ENCODE results near the gene TULP1.

Gene TULP1

DNA sequence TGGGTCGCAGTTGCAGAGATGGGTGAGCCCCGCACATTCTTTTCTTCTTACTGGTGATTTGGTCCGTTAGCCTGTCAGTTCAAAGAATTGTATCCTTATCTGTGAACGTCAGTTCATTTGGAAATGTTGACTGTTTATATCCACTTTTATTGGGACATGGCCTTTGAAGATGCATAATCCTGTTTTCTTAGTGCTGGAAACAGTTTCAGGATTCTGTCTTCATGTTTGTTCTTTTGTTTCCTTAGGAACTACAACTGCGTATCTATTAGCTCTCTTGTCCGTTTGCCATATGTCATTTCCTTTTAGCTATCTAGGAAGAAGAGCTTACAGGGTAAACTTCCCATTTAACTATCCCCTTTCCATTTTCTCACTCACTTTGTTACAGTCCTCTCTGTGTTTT lies 35.0 kb upstream of the TULP1 start:
- H3K4me2 ChIP-seq (ENCODE audit: low read depth, low read length, poor library complexity, severe bottlenecking) = no peak overlapping the region
- no peak overlapping the region for H2AFZ ChIP-seq (ENCODE audit: low read length)
- H3K9ac ChIP-seq (ENCODE audit: low read depth, low read length, poor library complexity, severe bottlenecking) = no peak overlapping the region
- H3K27me3 ChIP-seq (ENCODE audit: insufficient read depth, low read length, poor library complexity, severe bottlenecking) = no peaks in the 10 kb centered on the region
- H3K9me2 ChIP-seq (replicated peaks; ENCODE audit: low read depth, low read length) = no peaks in the 10 kb centered on the region
- no peaks in the 10 kb centered on the region for H3F3A ChIP-seq (ENCODE audit: low read depth)
- no peaks in the 10 kb centered on the region for H3K79me2 ChIP-seq (ENCODE audit: insufficient read depth, low read length)
- H3K4me3 ChIP-seq (ENCODE audit: low read length, poor library complexity, severe bottlenecking) = no peak overlapping the region
- TF ChIP-seq EZH2phosphoT487 (IDR thresholded peaks at IDR 0.05; ENCODE audit: borderline replicate concordance) = no peak
- no peak for TF ChIP-seq CTCF (conservative IDR thresholded peaks at IDR 0.05; ENCODE audit: low read length)
- peaks cover 6% of the 10 kb centered on the region; the same call in 1 of the 2 replicates for H3K9me3 ChIP-seq (ENCODE audit: insufficient read depth, low read depth, low read length)
- no peaks in the 10 kb centered on the region for H3K36me3 ChIP-seq (ENCODE audit: insufficient read depth, low read length)
- H3K4me1 ChIP-seq (ENCODE audit: insufficient read depth, low read length, poor library complexity, severe bottlenecking) = no peaks in the 10 kb centered on the region
- H4K20me1 ChIP-seq (ENCODE audit: insufficient read depth, low read length, poor library complexity, severe bottlenecking) = no peaks in the 10 kb centered on the region

GRCh38 chr6:35544769-35545361 lies 32.2 kb upstream of the TULP1 start:
- peaks cover 2% of the 10 kb centered on the region; the same call in 1 of the 2 replicates for H3K9me3 ChIP-seq (ENCODE audit: insufficient read depth, low read depth, low read length)
- no peaks in the 10 kb centered on the region for H3K36me3 ChIP-seq (ENCODE audit: insufficient read depth, low read length)
- H3K4me3 ChIP-seq (ENCODE audit: low read length, poor library complexity, severe bottlenecking) = no peak overlapping the region
- H3K9ac ChIP-seq (ENCODE audit: low read depth, low read length, poor library complexity, severe bottlenecking) = no peak overlapping the region
- H3F3A ChIP-seq (ENCODE audit: low read depth) = no peaks in the 10 kb centered on the region
- H3K79me2 ChIP-seq (ENCODE audit: insufficient read depth, low read length) = no peaks in the 10 kb centered on the region
- no peak overlapping the region for H3K4me2 ChIP-seq (ENCODE audit: low read depth, low read length, poor library complexity, severe bottlenecking)
- H3K27me3 ChIP-seq (ENCODE audit: insufficient read depth, low read length, poor library complexity, severe bottlenecking) = no peaks in the 10 kb centered on the region
- no peaks in the 10 kb centered on the region for H4K20me1 ChIP-seq (ENCODE audit: insufficient read depth, low read length, poor library complexity, severe bottlenecking)
- no peak overlapping the region for H2AFZ ChIP-seq (ENCODE audit: low read length)
- H3K4me1 ChIP-seq (ENCODE audit: insufficient read depth, low read length, poor library complexity, severe bottlenecking) = no peaks in the 10 kb centered on the region
- no peak for TF ChIP-seq EZH2phosphoT487 (IDR thresholded peaks at IDR 0.05; ENCODE audit: borderline replicate concordance)
- no peak for TF ChIP-seq CTCF (conservative IDR thresholded peaks at IDR 0.05; ENCODE audit: low read length)
- no peaks in the 10 kb centered on the region for H3K9me2 ChIP-seq (replicated peaks; ENCODE audit: low read depth, low read length)

DNA sequence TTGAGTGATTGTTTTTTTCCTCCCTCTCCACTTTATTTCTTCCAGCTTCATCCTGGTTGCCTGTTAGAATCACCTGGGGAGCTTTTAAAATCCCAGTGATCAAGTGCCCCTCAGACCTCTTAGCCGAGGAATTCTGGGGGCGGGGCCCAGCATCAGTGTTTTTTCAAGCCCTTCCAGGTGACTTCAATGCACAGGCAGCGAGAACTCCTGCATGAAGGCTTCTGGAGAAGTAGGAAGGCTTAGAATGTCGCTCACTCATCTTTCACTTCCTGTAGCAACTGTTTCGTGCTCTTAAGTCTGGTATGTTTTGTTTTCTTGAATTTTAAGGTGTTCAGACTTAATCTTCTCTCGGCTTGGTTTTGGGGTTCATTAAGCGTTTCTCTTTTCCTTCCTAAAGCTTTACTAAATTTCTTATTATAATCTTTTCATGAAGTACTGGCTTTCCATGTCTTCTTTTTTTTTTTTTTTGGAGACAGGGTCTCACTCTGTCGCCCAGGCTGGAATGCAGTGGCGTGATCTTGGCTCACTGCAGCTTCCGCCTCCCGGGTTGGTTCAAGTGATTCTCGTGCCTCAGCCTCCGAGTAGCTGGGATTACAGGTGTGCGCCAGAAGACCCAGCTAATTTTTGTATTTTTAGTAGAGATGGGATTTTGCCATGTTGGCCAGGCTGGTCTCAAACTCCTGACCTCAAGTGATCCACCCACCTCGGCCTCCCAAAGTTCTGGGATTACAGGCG lies 30.9 kb upstream of the TULP1 start:
- Histone ChIP-seq H3K9ac (ENCODE audit: low read depth, low read length, poor library complexity, severe bottlenecking) (no peak overlapping the region), H3F3A (ENCODE audit: low read depth) (no peaks in the 10 kb centered on the region), H3K4me3 (ENCODE audit: low read length, poor library complexity, severe bottlenecking) (no peak overlapping the region), H3K27me3 (ENCODE audit: insufficient read depth, low read length, poor library complexity, severe bottlenecking) (no peaks in the 10 kb centered on the region), H3K79me2 (ENCODE audit: insufficient read depth, low read length) (no peaks in the 10 kb centered on the region), H3K9me3 (ENCODE audit: insufficient read depth, low read depth, low read length) (no peaks in the 10 kb centered on the region), H3K36me3 (ENCODE audit: insufficient read depth, low read length) (no peaks in the 10 kb centered on the region), H4K20me1 (ENCODE audit: insufficient read depth, low read length, poor library complexity, severe bottlenecking) (no peaks in the 10 kb centered on the region), H3K9me2 (replicated peaks; ENCODE audit: low read depth, low read length) (no peaks in the 10 kb centered on the region), H3K4me2 (ENCODE audit: low read depth, low read length, poor library complexity, severe bottlenecking) (no peak overlapping the region), H2AFZ (ENCODE audit: low read length) (peak overlapping the region; percentile 67), H3K4me1 (ENCODE audit: insufficient read depth, low read length, poor library complexity, severe bottlenecking) (no peaks in the 10 kb centered on the region)
- TF ChIP-seq CTCF (conservative IDR thresholded peaks at IDR 0.05; ENCODE audit: low read length) (no peak), EZH2phosphoT487 (IDR thresholded peaks at IDR 0.05; ENCODE audit: borderline replicate concordance) (no peak)

Measured in Loucy (cell line).